Testis (tissue), 3 donors: Measurements from ENCODE around the gene GRIP2. TPM values are rescaled to one million over a fixed set of nuclear protein-coding genes. Genes with fewer than 3 reads are reported as not detected.

ENCODE experiments used
- DNase-seq: peaks from one replicate; pipeline ENCODE4 v3.0.0-alpha.2; 2019
- H3K27ac ChIP-seq, 2 donors: fragments of 200-600 bp; sonication (generic); one replicate each; pipeline ENCODE4 v1.5.1; 2019
- H3K27me3 ChIP-seq: fragments of 200-600 bp; sonication (generic); one replicate; pipeline ENCODE4 v1.5.1; 2019
- H3K36me3 ChIP-seq: fragments of 200-600 bp; sonication (generic); one replicate; pipeline ENCODE4 v1.5.1; 2017; ENCODE audit warnings: low read depth; ENCODE audit errors: missing control alignments
- H3K4me1 ChIP-seq: fragments of 200-600 bp; sonication (generic); one replicate; pipeline ENCODE4 v1.5.1; 2019
- H3K4me3 ChIP-seq, 2 donors: fragments of 200-600 bp; sonication (generic); one replicate each; pipeline ENCODE4 v1.5.1; 2017 to 2019
- H3K9me3 ChIP-seq: fragments of 200-600 bp; sonication (generic); one replicate; pipeline ENCODE4 v1.5.1; 2017
- POLR2A ChIP-seq: fragments of 450-650 bp; IDR thresholded peaks from one replicate; pipeline ENCODE4 v1.6.1; 2017; ENCODE audit warnings: antibody characterized with exemption, mild to moderate bottlenecking, moderate library complexity
- WGBS, 2 donors: methylation state at CpG; one replicate each; pipeline ENCODE4 v1.1.5; 2018; 5-methylcytosine and 5-hydroxymethylcytosine counted together
- intact Hi-C: fragments of 100-400 bp; cut with DNase I; formaldehyde crosslinking; loops from one replicate; pipeline ENCODE4 v1.15.1; 2023; ENCODE audit warnings: low total_unique reads
- polyA plus RNA-seq: library from polyadenylated mRNA; stranded (reverse); fragments of 350-450 nt; fragmentation: Illumina TruSeq; extraction: RNeasy Lipid Tissue Mini Kit (QIAGEN cat#74804); gene quantifications from one replicate; pipeline ENCODE4 v1.2.3, GENCODE V29; 2014; ENCODE audit warnings: low read depth, low replicate concordance; ENCODE audit not compliant: insufficient read depth
- total RNA-seq, 2 donors: library from RNA; depleted of rRNA; stranded (reverse); fragments of >200 nt; gene quantifications; one replicate each; pipeline ENCODE4 v1.2.3, GENCODE V29; 2016
- TF ChIP-seq, protein P1 (sequence below), 3 experiments: fragments of 450-650 bp in 2 of 3; fragments of 200-600 bp in 1 of 3; sonication (generic) in 1 of 3; IDR thresholded peaks; one replicate each; pipeline ENCODE4 v1.5.1; 2016 to 2019; ENCODE audit warnings: antibody characterized with exemption in 3 of 3, mild to moderate bottlenecking in 2 of 3, moderate library complexity in 1 of 3

GRIP2 gene
- total and polyA plus RNA-seq, 3 donors from 2014 or later = 2.4 to 3.2 (median 2.7) TPM

DNA sequence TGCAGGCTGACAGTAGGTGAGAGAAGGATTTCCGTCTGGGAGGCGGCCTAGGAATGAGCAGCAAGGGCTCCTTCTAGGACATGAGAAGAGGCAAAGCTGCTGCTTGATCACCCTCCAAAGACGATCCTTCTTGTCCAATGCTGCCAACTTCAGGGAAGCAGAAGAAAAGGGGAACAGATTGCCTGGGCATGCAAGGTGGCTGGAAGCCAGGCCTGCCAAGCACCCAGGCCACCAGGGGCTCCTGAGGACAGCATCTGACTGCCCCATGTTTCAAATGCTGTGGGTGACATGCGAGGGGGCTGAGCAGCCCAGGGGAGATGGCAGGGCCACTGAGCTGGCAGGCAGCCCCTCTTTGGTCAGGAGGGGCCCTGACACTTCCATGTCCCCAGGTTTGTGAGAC, 3.3 kb upstream of the GRIP2 start:
- 79 to 81% methylated on average over 3 to 4 of the region's 4 CpGs for WGBS, 2 donors
- Histone ChIP-seq H3K4me1 (no peaks in the 10 kb centered on the region), H3K27ac (no peak overlapping the region), H3K9me3 (no peaks in the 10 kb centered on the region), H3K36me3 (no peaks in the 10 kb centered on the region), H3K4me3 (no peak overlapping the region), H3K27me3 (no peaks in the 10 kb centered on the region)
- no peak for DNase-seq
- no peak for TF ChIP-seq POLR2A
- TF ChIP-seq, protein P1, sequence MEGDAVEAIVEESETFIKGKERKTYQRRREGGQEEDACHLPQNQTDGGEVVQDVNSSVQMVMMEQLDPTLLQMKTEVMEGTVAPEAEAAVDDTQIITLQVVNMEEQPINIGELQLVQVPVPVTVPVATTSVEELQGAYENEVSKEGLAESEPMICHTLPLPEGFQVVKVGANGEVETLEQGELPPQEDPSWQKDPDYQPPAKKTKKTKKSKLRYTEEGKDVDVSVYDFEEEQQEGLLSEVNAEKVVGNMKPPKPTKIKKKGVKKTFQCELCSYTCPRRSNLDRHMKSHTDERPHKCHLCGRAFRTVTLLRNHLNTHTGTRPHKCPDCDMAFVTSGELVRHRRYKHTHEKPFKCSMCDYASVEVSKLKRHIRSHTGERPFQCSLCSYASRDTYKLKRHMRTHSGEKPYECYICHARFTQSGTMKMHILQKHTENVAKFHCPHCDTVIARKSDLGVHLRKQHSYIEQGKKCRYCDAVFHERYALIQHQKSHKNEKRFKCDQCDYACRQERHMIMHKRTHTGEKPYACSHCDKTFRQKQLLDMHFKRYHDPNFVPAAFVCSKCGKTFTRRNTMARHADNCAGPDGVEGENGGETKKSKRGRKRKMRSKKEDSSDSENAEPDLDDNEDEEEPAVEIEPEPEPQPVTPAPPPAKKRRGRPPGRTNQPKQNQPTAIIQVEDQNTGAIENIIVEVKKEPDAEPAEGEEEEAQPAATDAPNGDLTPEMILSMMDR (IDR thresholded peaks at IDR 0.05) = no peak
- intact Hi-C loops = no loop called here

- DNase-seq = no peak
- TF ChIP-seq, protein P1 (IDR thresholded peaks at IDR 0.05) = no peak
- no peak for TF ChIP-seq POLR2A
Observed at GRCh38 chr3:14542656-14543055, 2.5 kb upstream of the GRIP2 start.

GRCh38 chr3:14541646-14542045, 1.5 kb upstream of the GRIP2 start:
- no peak for DNase-seq
- Histone ChIP-seq H3K9me3 (no peaks in the 10 kb centered on the region), H3K4me3 (no peak overlapping the region), H3K27ac (no peak overlapping the region), H3K4me1 (no peaks in the 10 kb centered on the region), H3K36me3 (no peaks in the 10 kb centered on the region), H3K27me3 (no peaks in the 10 kb centered on the region)
- TF ChIP-seq, protein P1 (IDR thresholded peaks at IDR 0.05) = no peak
- TF ChIP-seq POLR2A = no peak
- WGBS, 2 donors = 90 to 94% methylated on average over 8 to 9 of the region's 9 CpGs
- intact Hi-C loops = no loop called here

More at GRCh38 chr3:14542656-14543055, 2.5 kb upstream of the GRIP2 start:
- Histone ChIP-seq H3K9me3 (no peaks in the 10 kb centered on the region), H3K36me3 (no peaks in the 10 kb centered on the region), H3K4me3 (no peak overlapping the region), H3K27me3 (no peaks in the 10 kb centered on the region), H3K4me1 (no peaks in the 10 kb centered on the region), H3K27ac (no peak overlapping the region)
- 85 to 86% methylated on average over 3 of the region's 3 CpGs for WGBS, 2 donors
- intact Hi-C loops = no loop called here

DNA sequence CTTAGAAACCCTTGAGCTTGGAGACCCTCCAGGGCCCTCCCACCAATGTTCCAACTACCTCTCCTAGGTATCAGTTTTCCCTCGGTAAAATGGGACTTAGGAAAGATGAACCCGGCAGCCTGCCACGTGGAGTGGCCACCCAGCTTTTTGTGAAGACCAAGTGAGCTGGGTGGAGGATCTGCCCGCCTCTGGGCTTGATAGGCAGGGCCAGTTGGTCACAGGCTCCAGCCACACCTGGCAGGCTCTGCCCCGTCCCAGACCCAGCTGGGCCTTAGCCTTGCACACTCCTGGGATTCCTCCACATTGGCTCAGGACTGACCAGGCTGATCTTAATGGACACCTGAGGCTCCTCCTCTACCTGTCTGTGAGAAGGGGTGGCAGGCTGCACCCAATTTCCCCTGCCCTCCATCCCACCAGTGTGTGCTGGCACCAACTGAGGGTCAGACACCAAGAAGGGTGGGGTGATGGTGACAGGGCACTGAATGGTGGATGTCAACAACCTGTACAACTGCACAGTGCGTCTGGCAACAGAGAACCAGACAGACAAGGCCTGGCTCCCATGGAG, 761 bp upstream of the GRIP2 start:
- Histone ChIP-seq H3K36me3 (no peaks in the 10 kb centered on the region), H3K4me3 (no peak overlapping the region), H3K27ac (no peak overlapping the region), H3K9me3 (no peaks in the 10 kb centered on the region), H3K4me1 (no peaks in the 10 kb centered on the region), H3K27me3 (no peaks in the 10 kb centered on the region)
- DNase-seq = no peak
- intact Hi-C loops = no loop called here
- WGBS, 2 donors = 82 to 93% methylated on average over 3 to 6 of the region's 6 CpGs
- TF ChIP-seq, protein P1 (IDR thresholded peaks at IDR 0.05) = no peak

- Histone ChIP-seq H3K27ac (no peak overlapping the region), H3K27me3 (no peaks in the 10 kb centered on the region), H3K4me1 (no peaks in the 10 kb centered on the region), H3K36me3 (no peaks in the 10 kb centered on the region), H3K9me3 (no peaks in the 10 kb centered on the region), H3K4me3 (no peak overlapping the region)
- DNase-seq = no peak
- 72 to 87% methylated on average over 3 to 4 of the region's 4 CpGs for WGBS, 2 donors
- TF ChIP-seq POLR2A = no peak
- TF ChIP-seq, protein P1 (IDR thresholded peaks at IDR 0.05) = no peak
- intact Hi-C loops = no loop called here
Observed at GRCh38 chr3:14539384-14539741, 779 bp downstream of the GRIP2 start.
